Adrenal gland (tissue), 5 donors: ENCODE results near the gene NUMA1.

Source experiments
- CTCF ChIP-seq, 6 experiments: fragments of 450-650 bp in 4 of 6; fragments of 200-600 bp in 2 of 6; sonication (generic) in 1 of 6; IDR thresholded peaks; 1 replicate in 5 of 6; 2 replicates in 1 of 6; pipeline versions ENCODE4 v1.5.1 to v1.8.0; 2016 to 2021; ENCODE audit warnings: antibody characterized with exemption in 6 of 6, mild to moderate bottlenecking in 2 of 6, moderate library complexity in 1 of 6
- POLR2A ChIP-seq, 2 donors: fragments of 450-650 bp; IDR thresholded peaks; one replicate each; pipeline ENCODE4 v1.6.1; 2017; ENCODE audit warnings: antibody characterized with exemption in 2 of 2, mild to moderate bottlenecking in 2 of 2, moderate library complexity in 1 of 2
- donor health status: DM: no; HTN: no; CAD: no.

- TF ChIP-seq CTCF (IDR thresholded peaks at IDR 0.05) (no peak), POLR2A (IDR thresholded peaks at IDR 0.05) (no peak)
Observed at GRCh38 chr11:72012091-72012630, 68.2 kb downstream of the NUMA1 start.
